IPS-NIHi11 (cell line): ENCODE measurements around the gene KIF1A.

Experiments
- DNase-seq: peaks from one replicate; pipeline ENCODE4 v3.0.0; 2012; ENCODE audit warnings: mixed read lengths, low spot score

Gene KIF1A

GRCh38 chr2:240719676-240720545, 100.1 kb downstream of the KIF1A start:
- no peak for DNase-seq

- no peak for DNase-seq
Observed at GRCh38 chr2:240718896-240719490, 101.0 kb downstream of the KIF1A start.

GRCh38 chr2:240717681-240718581, 102.1 kb downstream of the KIF1A start:
- no peak for DNase-seq

- no peak for DNase-seq
Observed at GRCh38 chr2:240717181-240717641, 102.8 kb downstream of the KIF1A start.

GRCh38 chr2:240716130-240716798, 103.8 kb downstream of the KIF1A start:
- no peak for DNase-seq

GRCh38 chr2:240714747-240715725, 105.0 kb downstream of the KIF1A start:
- DNase-seq: no peak

- DNase-seq: no peak
Observed at GRCh38 chr2:240713928-240714746, 105.9 kb downstream of the KIF1A start.

GRCh38 chr2:240713071-240713927, 106.7 kb downstream of the KIF1A start:
- no peak for DNase-seq

- no peak for DNase-seq
Observed at GRCh38 chr2:240712121-240712520, 107.9 kb downstream of the KIF1A start.

GRCh38 chr2:240711701-240712100, 108.3 kb downstream of the KIF1A start:
- no peak for DNase-seq

- DNase-seq: no peak
Observed at GRCh38 chr2:240711296-240711695, 108.7 kb downstream of the KIF1A start.

- no peak for DNase-seq
Observed at GRCh38 chr2:240708457-240708856, 111.6 kb downstream of the KIF1A start.

GRCh38 chr2:240707821-240708220, 112.2 kb downstream of the KIF1A start:
- no peak for DNase-seq

GRCh38 chr2:240707043-240707756, 112.8 kb downstream of the KIF1A start:
- no peak for DNase-seq

- DNase-seq: no peak
Observed at GRCh38 chr2:240705204-240705791, 114.7 kb downstream of the KIF1A start.

- no peak for DNase-seq
Observed at GRCh38 chr2:240704651-240705050, 115.4 kb downstream of the KIF1A start.
